Posterior vena cava (tissue), 2 donors: ENCODE results near the gene KEL. TPM values are rescaled to one million over a fixed set of nuclear protein-coding genes. Genes with fewer than 3 reads are reported as not detected.

ENCODE experiments used
- DNase-seq: peaks from one replicate; pipeline ENCODE4 v3.0.0-alpha.2; 2020; ENCODE audit warnings: low spot score
- intact Hi-C, 2 donors: fragments of 100-400 bp; cut with DNase I; formaldehyde crosslinking; loops; one replicate each; pipeline versions ENCODE4 v1.14.1 to v1.14.2; 2022 to 2023
- total RNA-seq, 2 donors: library from RNA; stranded (reverse); fragmentation: NEBNext Ultra II Directional; extraction: Animal tissue kit (Norgen Biotek cat#: 25700); gene quantifications; one replicate each; pipeline ENCODE4 v1.2.1, GENCODE V29; 2021
- donor health status: DM: yes; HTN: yes; CAD: no.
- donor health status: DM: yes; HTN: yes; CAD: no.

KEL gene
- total RNA-seq, 2 donors from 2014 or later: 0.67 to 1.2 TPM

DNA sequence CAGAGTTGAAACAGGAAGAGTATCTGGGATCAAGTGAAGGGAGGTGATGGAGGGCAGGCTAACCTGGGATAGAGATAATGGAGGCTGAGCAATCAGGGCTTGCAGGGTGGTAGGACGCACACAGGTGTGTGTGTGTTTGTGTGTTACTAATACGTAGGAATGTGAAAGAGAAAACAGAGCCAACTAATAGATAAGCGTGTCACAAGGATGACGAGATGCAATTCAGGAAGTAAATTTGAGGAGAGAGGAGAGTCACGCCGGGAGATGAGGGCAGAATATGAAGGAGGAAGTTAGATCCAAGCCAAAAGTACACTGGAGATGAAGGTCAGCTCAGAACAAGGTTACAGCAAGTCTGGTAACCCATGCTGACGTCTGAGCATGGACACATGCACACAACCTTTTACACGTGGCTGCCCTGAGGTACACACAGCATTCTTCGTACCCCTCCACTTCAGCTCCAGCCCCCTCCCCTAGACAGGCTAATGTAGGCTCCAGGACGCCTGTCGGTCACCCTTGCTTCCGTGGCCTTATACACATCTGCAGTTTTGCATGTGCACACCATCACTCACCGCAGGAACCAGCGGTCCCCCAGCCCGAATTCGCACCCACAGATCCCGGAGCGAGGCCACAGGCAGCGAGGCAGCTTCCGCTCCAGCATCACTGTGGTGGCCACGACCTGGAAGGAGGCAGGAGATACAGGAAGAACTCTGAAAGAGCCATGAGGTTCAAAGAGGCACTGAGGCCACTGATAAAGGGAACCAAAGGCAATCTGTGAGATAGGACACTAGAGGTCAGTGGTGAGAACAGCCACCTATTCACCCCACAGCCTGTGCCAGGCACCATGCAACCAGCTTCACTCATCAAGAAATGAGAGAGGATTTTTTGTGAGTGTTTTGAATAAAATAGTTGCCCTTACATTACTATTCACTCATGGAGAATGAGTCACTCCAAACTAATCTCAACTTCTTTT is 53.0 kb downstream of the KEL start:
- no peak for DNase-seq
- intact Hi-C loops: no loop called here

DNA sequence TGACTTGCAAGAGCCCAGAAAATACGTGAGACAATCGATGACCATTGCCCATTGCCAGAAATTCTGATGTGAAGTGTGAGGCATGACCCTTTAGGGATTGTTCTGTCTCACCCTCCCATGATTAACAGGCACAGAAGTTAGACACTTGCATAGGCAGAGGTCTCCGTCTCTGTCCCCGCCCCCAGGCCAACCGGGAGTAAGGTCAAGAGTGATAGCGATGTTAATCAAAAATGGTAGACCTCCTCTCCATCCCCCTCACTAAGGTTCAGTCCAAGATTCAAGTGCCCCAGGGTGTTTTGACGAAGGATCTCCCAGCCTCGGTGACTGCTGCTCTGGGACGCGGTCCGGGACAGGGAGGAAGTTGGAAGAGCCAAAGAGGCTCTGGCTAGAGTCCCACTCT is 53.9 kb downstream of the KEL start:
- DNase-seq: no peak
- intact Hi-C loops: no loop called here

DNA sequence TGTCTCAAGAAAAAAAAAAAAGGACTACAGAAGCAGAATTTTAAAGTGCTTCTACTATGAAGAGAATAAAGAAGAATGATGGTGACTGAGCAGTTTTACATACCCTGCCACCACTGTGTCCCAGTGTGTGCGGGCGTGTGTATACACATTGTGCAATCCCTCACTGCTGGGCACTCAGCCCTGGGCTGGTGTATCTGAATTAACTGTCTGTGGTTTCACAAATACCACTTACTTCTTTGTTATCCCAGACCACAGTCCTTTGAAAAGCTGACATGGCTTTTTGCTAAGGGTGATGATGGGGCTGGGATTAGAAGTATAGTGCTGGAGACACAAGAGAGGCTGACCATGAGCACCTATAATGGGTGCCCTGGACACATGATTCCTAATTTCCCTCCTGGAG is 55.5 kb downstream of the KEL start:
- intact Hi-C loops: loop anchor here in 1 of 2 donors (1.0 kb wide), 1 partner anchor 27 kb away; the partner anchor contains the start of gene TRPV5
- no peak for DNase-seq

DNA sequence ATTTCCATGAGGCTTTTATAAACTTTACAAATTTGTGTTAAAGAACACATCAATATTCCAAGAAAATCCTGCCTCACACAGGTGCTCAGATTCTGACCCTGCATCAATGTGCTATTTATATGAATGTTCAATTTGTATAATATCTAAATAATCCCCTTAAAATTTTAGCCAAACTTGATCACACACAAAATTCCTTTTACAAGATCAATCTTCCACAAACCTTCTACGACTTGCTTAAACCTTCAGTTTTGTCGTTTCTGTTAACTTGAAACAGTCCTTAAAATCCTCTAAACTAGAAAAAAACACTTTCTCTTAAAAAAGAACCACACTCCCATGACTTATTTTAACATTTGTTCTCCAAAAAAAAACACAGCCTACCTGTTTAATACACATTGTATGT is 56.4 kb downstream of the KEL start:
- intact Hi-C loops: loop anchor here in 1 of 2 donors (1.0 kb wide), 1 partner anchor 28 kb away; the partner anchor contains the start of gene TRPV5
- DNase-seq: no peak

DNA sequence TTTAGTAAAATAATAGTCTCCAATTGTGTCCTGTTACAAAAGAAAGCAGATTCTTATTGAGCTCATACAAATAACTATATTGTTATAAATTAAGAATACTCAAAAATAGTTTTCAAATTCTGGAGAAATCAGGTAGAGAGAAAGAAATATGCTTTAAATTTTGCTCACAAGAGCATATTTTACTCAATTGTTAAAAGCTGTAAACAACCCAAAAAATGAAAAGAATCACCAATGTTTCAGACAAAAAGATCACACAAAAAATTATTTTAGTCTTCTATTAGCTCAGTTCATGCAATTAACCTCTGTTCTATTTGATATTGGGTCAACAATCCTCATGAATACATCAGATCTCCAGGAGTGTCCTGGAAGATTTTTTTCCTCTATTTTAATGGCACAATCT is 58.0 kb downstream of the KEL start:
- DNase-seq: no peak
- intact Hi-C loops: no loop called here

DNA sequence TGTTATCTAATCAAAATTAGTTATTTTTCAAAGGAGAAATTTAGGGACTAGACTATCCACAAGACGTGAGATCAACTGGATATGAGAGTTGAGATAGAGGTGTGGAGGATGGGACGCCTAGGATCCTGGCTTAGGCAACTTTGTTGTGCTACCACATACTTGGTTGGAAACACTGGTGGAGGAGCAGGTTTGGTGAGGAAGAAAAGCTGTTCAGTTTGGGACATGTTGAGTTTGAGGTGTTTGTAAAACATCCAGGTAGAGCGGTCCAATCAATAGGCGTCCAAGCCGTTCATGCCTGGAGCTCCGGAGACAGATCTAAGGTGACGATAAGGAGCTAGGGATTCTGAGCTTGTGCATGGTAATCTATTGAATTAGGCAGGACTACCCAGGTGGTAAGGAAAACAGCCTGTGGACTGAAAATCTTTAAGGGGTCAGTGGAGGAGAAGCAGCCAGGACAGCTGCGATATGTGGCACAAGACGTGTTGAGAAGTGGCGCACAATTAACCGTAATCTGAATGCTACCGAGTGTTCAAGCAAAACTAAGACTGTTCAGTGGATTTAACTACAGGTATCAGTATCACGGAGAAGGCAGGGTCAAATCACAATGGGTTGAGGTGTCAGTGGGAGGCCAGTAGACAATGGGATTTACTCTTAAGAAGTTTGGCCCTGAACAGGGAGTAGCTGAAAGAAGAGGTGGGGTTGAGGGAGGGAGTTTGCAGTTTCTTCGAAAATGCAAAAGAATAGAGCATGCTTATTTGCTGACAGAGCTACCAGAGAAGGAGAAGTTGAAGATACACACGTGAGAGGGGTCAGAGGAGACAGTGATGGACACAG is 60.5 kb downstream of the KEL start:
- no peak for DNase-seq
- intact Hi-C loops: no loop called here

DNA sequence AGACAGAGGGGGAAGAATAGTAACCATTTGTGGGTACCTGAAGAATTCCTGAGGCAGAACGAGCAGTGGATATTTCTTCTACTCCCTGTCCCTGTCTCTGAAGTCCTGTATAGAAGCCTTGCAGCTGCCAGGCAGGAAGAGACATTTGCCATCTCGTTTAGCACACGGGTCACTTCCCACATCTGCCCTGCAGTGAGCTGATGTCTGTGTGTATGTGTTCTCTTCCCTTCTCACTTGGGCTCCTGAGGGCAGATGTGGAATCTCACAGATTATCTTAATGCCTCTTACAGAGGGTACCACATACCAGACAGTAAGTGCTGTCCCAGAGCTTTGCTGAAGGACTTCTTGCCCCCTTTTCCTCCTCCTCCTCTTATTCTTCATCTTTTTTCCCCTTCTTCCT is 62.5 kb downstream of the KEL start:
- no peak for DNase-seq
- intact Hi-C loops: no loop called here

DNA sequence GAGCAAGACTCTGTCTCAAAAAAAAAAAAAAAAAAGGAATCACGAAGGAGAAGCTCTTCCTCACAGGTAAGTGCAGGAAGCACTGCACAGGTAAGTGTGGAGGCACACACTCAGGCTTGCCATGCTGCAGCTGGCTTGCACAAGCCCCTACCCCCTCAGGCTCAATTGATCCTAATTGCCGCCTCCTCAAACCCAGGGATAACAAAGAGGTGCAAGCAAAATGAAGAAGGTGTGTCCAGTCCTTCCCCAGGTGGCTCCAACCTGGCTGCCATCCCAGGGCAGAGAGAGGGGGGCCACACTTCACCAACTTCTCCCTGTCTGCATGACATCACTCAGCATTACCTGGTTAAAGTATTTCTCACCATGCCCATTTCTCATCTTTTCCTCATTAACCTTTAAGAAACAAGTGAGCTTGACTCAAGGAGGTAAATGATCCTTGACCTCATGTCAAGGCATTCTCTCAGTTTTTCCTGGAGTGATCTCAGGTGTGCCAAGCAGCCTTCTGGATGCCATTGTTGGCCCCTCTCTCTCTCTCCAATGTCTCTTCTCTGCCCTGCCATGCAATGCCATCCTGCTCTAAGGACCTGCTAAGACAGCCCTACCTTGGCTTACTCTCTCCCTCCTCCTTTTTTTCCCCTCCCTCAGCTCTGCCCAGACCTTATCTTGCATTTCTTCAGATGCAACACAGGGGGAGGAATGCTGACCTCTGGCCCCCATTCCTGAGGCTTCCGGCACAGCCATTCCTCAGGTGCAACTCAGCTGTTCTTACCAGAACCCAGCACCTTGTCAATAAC is 63.6 kb downstream of the KEL start:
- no peak for DNase-seq
- intact Hi-C loops: no loop called here

DNA sequence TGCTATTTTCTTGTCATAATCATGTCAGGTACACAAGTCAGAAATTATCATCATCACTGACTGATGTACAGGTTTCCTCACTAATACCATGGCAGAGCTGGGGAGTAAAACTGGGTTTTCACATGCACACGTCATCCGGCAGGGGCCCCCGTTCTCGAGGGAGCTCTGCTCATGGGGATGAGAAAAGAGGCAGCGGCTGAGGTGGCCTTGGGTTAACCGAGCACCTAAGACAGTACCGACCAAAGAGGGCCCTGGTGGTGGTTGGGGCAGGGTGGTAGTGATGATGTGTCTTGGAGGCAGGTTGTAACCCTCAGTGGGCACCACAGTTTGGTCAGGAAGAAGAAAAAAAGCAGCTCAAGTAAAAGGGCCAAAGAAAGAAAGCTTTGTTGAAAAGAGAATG is 64.5 kb downstream of the KEL start:
- intact Hi-C loops: no loop called here
- no peak for DNase-seq

DNA sequence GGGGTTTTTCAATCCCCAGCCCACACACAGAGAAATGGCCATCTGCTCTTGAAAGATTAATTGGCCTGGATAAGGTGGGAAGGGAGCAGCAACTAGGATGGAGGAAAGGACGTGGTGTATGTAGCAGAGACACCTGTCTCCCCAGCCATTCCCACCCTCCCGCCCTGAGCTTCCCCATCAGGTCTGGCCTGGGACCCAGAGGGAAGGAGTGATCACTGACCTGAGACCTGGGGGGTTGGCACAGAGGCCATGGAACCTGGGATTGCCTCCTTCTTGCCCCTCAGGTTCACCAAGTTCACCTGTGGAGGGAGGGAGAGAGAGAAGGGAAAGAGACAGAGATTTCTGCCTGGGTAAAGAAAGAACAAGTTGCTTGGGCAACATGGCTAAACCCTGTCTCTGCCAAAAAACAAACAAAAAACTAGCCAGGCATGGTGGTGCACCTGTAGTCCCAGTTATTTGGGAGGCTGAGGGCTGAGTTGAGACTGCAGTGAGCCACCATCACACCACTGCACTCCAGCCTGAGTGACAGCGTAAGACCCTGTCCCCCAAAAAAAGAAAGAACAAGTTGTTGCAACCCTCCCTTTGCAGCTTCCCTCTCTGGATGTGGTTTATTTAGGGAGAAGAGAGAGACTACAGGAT is 65.3 kb downstream of the KEL start:
- DNase-seq: no peak
- intact Hi-C loops: no loop called here

DNA sequence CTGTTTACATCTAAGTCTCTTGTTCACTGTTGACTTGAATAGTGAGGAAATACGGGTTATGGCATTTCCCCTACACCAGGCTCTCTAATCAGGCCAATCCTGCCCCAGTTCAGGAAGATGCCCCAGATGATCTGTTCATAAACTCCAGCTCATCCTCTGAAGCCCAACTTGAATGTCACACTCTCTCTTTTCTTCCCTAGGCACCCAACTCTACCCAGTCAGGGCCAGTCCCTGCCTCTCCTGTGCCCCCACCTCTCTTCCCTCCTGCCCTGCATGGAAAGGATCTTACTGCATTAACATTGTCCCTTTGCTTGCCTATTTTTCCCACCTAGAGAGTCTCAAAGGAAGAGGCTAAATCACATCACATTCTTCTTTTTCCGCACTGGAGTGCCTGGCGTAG is 66.0 kb downstream of the KEL start:
- intact Hi-C loops: no loop called here
- no peak for DNase-seq

DNA sequence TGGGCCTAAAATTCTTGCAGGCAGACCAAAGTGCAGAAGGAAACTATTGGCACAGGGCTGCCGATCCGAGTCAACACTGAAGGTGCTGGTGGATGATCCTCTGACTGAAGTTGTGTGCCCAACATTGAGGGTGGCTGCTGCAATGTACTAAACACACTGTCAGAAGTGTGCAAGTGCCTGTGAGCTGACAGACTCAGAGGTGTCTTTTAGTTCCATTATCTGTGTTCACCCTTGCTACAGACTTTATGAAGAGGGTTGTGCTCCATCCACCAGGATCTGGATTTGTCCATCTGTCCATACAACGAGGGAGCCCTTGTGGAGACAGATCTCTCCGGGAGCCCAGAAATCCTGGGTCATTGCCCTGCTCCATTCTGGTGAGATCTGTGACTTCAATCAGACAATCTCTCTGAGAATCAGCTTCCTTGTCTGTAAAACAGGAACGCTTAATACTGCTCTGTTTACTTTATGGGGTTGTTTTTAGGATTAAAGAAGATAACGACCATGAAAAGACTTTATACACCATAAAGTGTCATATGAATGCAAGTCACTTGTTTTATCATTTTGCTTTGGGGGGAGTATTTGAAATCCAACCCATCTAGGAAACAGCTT is 67.1 kb downstream of the KEL start:
- intact Hi-C loops: no loop called here
- no peak for DNase-seq

DNA sequence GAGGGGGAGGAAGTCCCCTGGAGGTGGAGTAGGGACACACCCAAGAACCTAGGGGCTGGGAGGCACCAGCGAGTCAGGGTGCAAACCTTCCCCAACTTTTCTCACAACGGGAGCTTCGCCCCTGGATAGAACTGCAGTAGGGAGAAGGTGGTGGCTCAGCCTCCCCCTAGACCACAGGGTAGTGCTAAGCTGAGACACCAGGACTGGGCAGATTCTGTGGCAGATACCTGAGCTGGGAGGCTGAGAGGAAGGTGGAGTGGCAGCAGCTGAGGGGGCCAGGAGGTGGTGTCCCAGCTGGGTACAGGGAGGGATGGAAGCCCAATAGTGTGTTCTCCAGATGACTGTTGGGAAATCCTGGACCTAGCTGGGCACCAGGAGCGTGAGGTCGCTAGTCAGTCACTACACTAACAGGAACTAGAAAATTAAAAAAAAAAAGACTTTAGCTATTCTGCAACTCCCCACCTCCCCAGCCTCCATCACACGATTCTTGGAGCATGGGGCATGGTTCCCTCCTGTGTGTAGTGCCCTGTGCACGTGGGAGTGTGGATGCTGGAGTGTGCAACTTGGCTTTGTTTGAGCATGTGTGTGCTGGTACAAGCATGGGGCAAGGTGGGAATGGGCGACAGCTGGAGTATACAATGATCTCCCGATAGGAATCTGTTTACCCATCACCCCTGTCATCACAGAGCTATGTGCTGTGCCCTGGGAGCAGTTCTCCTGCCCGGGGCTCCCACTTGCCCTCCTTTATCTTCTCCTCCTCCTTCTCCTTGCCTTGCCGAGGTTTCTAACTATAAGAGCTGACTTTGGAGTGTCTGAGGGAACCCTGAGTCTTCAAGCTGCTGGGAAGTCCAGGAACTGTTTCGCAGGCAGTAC is 67.8 kb downstream of the KEL start:
- intact Hi-C loops: no loop called here
- no peak for DNase-seq

DNA sequence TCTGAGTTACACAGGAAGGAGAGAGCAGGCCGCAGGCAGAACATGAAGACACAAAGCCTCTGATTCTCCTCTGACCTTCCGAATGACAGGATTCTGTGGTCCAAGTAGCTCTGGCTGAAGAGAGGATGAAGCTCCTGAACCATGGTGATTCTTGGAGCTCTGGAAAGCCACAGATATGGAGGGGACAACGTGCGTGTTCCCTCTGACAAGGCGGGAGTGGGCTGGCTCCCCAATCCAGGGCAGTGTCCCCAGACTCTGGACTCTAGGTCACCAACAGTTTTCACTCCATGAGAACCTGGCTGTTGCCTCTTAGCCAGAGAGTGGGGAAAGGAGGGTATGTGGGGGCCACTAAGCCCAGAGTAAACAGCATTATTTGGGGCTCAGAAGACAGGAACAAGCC is 69.2 kb downstream of the KEL start:
- intact Hi-C loops: no loop called here
- DNase-seq: no peak

DNA sequence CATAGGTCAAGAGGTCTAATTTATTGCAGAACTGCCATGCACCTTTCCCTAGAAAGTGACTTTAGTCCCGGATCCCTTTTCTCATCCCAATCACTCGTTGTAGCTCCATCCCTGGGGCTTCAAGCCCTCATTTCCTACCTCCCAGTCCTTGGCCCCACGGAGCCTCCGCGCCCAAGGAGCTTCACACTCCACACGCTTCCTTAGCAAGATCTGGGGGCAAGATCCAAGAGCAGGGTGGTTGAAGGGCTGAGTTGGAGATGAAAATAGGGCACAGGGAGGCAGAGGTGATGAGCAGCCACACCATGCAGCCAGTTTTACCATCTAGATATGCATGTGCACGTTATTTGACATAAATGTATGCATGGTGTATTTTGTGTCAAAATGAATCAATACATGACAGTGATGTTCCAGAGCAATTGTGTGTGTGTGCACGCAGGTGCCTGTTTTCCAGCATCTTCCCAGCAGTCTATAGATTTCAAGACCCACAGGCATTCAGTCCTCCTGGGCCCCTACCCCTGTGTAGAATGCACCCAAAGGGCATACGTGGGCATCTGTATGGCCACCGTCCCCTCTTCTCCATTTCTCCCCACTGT is 70.6 kb downstream of the KEL start:
- intact Hi-C loops: no loop called here
- DNase-seq: no peak
